Measurements from ENCODE around the gene IQCE.

GRCh38 chr7:2624293-2624886, 65.6 kb downstream of the IQCE start:
- TF ChIP-seq EZH2phosphoT487 (IDR thresholded peaks at IDR 0.05; ENCODE audit: insufficient read depth, low read depth) (no peak), EZH2 (IDR thresholded peaks at IDR 0.05; ENCODE audit: insufficient read depth, poor library complexity, severe bottlenecking) (no peak)

All from GM23248 (cell line).